DOHH2 (cell line): ENCODE measurements around the gene ACSS2.

Experiments
- H3F3A ChIP-seq: fragments of 200-600 bp; sonication (generic), shearing (Covaris generic); 2 replicates; pipeline ENCODE4 v1.6.0; 2016; ENCODE audit warnings: antibody characterized with exemption, mild to moderate bottlenecking; ENCODE audit not compliant: control insufficient read depth, insufficient read depth
- H3K27ac ChIP-seq: fragments of 200-600 bp; sonication (generic); 2 replicates; pipeline ENCODE4 v1.5.1; 2014; ENCODE audit warnings: low read depth, mild to moderate bottlenecking, low read length, moderate library complexity
- H3K27me3 ChIP-seq: fragments of 200-600 bp; sonication (generic); 2 replicates; pipeline ENCODE4 v1.6.1; 2014; ENCODE audit warnings: mild to moderate bottlenecking, low read length, mixed read lengths; ENCODE audit not compliant: control insufficient read depth
- H3K36me3 ChIP-seq: fragments of 200-600 bp; sonication (generic); 2 replicates; pipeline ENCODE4 v1.6.1; 2014; ENCODE audit warnings: mild to moderate bottlenecking, low read length, moderate library complexity, mixed read lengths; ENCODE audit not compliant: control insufficient read depth
- H3K4me1 ChIP-seq: fragments of 200-600 bp; sonication (generic); 2 replicates; pipeline ENCODE4 v1.6.1; 2014; ENCODE audit warnings: mild to moderate bottlenecking, low read length, mixed read lengths; ENCODE audit not compliant: control insufficient read depth
- H3K4me2 ChIP-seq: fragments of 200-600 bp; sonication (generic); 2 replicates; pipeline ENCODE4 v1.6.0; 2014; ENCODE audit warnings: mild to moderate bottlenecking, low read length, moderate library complexity
- H3K4me3 ChIP-seq: fragments of 200-600 bp; sonication (generic); 2 replicates; pipeline ENCODE4 v1.5.1; 2014; ENCODE audit warnings: mild to moderate bottlenecking, low read length, mixed read lengths
- H3K79me2 ChIP-seq: fragments of 200-600 bp; sonication (generic); 2 replicates; pipeline ENCODE4 v1.6.1; 2014; ENCODE audit warnings: mild to moderate bottlenecking, low read length, mixed read lengths; ENCODE audit not compliant: control insufficient read depth
- H3K9me2 ChIP-seq: fragments of 200-600 bp; sonication (generic); replicated peaks from 2 replicates; pipeline ENCODE4 v1.6.1; 2014; ENCODE audit warnings: mild to moderate bottlenecking, low read length, mixed read lengths; ENCODE audit not compliant: control insufficient read depth
- H3K9me3 ChIP-seq: fragments of 200-600 bp; sonication (generic); 2 replicates; pipeline ENCODE4 v1.6.1; 2014; ENCODE audit warnings: antibody characterized with exemption, low read length, mixed read lengths; ENCODE audit not compliant: control insufficient read depth, insufficient read depth
- H4K20me1 ChIP-seq: fragments of 200-600 bp; sonication (generic); 2 replicates; pipeline ENCODE4 v1.6.0; 2014; ENCODE audit warnings: low read depth, mild to moderate bottlenecking, antibody characterized with exemption, low read length, moderate library complexity; ENCODE audit not compliant: control insufficient read depth, insufficient read depth
- CTCF ChIP-seq: fragments of 200-600 bp; sonication (generic); IDR thresholded peaks from one replicate; pipeline ENCODE4 v1.5.1; 2014; ENCODE audit warnings: antibody characterized with exemption, mild to moderate bottlenecking, low read depth, low read length; ENCODE audit not compliant: poor library complexity, severe bottlenecking
- EZH2phosphoT487 ChIP-seq: fragments of 200-600 bp; sonication (generic); IDR thresholded peaks from 2 replicates; pipeline ENCODE4 v1.6.1; 2017; ENCODE audit warnings: borderline replicate concordance, mild to moderate bottlenecking, antibody characterized with exemption, low read length, moderate library complexity, mixed read lengths

ACSS2 gene

GRCh38 chr20:34938466-34939163 is 62.2 kb downstream of the ACSS2 start:
- Histone ChIP-seq H3K27me3 (no peaks in the 10 kb centered on the region), H3K4me2 (no peak overlapping the region), H3K4me3 (no peak overlapping the region), H3K27ac (no peak overlapping the region), H3F3A (no peaks in the 10 kb centered on the region), H3K79me2 (no peaks in the 10 kb centered on the region), H3K9me2 (no peaks in the 10 kb centered on the region), H3K36me3 (peaks cover 33% of the 10 kb centered on the region), H3K9me3 (no peaks in the 10 kb centered on the region), H4K20me1 (no peaks in the 10 kb centered on the region), H3K4me1 (no peaks in the 10 kb centered on the region)
- no peak for TF ChIP-seq CTCF

GRCh38 chr20:34940081-34940481 is 63.7 kb downstream of the ACSS2 start:
- Histone ChIP-seq H3F3A (no peaks in the 10 kb centered on the region), H3K27me3 (no peaks in the 10 kb centered on the region), H3K9me2 (no peaks in the 10 kb centered on the region), H3K4me2 (no peak overlapping the region), H3K36me3 (peaks cover 33% of the 10 kb centered on the region), H4K20me1 (no peaks in the 10 kb centered on the region), H3K27ac (no peak overlapping the region), H3K9me3 (no peaks in the 10 kb centered on the region), H3K4me3 (no peak overlapping the region), H3K79me2 (no peaks in the 10 kb centered on the region), H3K4me1 (no peaks in the 10 kb centered on the region)
- no peak for TF ChIP-seq CTCF

DNA sequence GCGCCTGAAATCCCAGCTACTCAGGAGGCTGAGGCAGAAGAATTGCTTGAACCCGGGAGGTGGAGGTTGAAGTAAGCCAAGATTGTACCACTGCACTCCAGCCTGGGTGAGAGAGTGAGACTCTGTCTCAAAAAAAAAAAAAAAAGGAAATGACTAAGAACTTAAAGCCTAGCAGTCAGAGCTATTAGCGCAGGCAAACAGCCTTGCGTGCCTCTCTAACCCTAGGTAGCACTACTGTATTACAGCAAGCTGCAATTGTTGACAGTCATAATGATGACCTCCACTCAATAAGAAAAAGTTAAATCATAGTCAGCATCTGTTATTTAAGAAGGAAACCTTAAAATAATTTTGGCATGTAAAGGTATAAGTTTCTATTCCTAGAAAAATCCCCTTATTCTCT is 64.8 kb downstream of the ACSS2 start:
- Histone ChIP-seq H3K79me2 (no peaks in the 10 kb centered on the region), H4K20me1 (no peaks in the 10 kb centered on the region), H3K9me2 (no peaks in the 10 kb centered on the region), H3K4me2 (no peak overlapping the region), H3K27me3 (no peaks in the 10 kb centered on the region), H3K36me3 (peaks cover 37% of the 10 kb centered on the region), H3K4me3 (no peak overlapping the region), H3K9me3 (no peaks in the 10 kb centered on the region), H3K4me1 (no peaks in the 10 kb centered on the region), H3K27ac (no peak overlapping the region), H3F3A (no peaks in the 10 kb centered on the region)
- no peak for TF ChIP-seq EZH2phosphoT487
- no peak for TF ChIP-seq CTCF

- Histone ChIP-seq H3K79me2 (no peaks in the 10 kb centered on the region), H3K27ac (no peak overlapping the region), H3F3A (no peaks in the 10 kb centered on the region), H3K36me3 (peaks cover 38% of the 10 kb centered on the region), H3K27me3 (no peaks in the 10 kb centered on the region), H3K9me3 (no peaks in the 10 kb centered on the region), H4K20me1 (no peaks in the 10 kb centered on the region), H3K4me1 (no peaks in the 10 kb centered on the region), H3K9me2 (no peaks in the 10 kb centered on the region), H3K4me2 (no peak overlapping the region), H3K4me3 (no peak overlapping the region)
- TF ChIP-seq EZH2phosphoT487 (no peak), CTCF (no peak)
These were observed 65.9 kb downstream of the ACSS2 start for GRCh38 chr20:34942301-34942700.
